Measurements from ENCODE around the gene MOB2.

- TF ChIP-seq CTCF (IDR thresholded peaks at IDR 0.05; ENCODE audit: insufficient read depth, low read depth, low read length) (no peak), EZH2 (IDR thresholded peaks at IDR 0.05; ENCODE audit: insufficient read depth, low read length) (no peak)
These were observed 47.6 kb downstream of the MOB2 start for GRCh38 chr11:1438967-1439330.
